HepG2 (cell line): ENCODE data around the gene UBALD1. TPM values are rescaled to one million over a fixed set of nuclear protein-coding genes. Genes with fewer than 3 reads are reported as not detected.
A peak's percentile ranks its signal among the peaks of the same experiment; 100 is the strongest.

Source experiments
- ARNT2 ChIP-seq: sonication (generic); formaldehyde crosslinking; IDR thresholded peaks from 2 replicates; pipeline ENCODE4 v1.8.0; 2022; ENCODE audit warnings: mild to moderate bottlenecking, low read depth, missing genetic modification reagents, moderate library complexity
- CERS6 ChIP-seq: sonication (generic); formaldehyde crosslinking; IDR thresholded peaks from 2 replicates; pipeline ENCODE4 v1.5.0; 2020; ENCODE audit warnings: missing genetic modification reagents
- CSRNP1 ChIP-seq: sonication (generic); formaldehyde crosslinking; IDR thresholded peaks from 2 replicates; pipeline ENCODE4 v1.8.1; 2023; ENCODE audit warnings: mild to moderate bottlenecking, missing genetic modification reagents
- FOXC1 ChIP-seq: sonication (generic); formaldehyde crosslinking; IDR thresholded peaks from 2 replicates; pipeline ENCODE4 v1.8.0; 2022; ENCODE audit warnings: mild to moderate bottlenecking, missing genetic modification reagents, borderline replicate concordance
- FOXO1 ChIP-seq: sonication (generic); formaldehyde crosslinking; IDR thresholded peaks from 2 replicates; pipeline ENCODE4 v1.4.0; 2020; ENCODE audit warnings: missing genetic modification reagents
- GMEB2 ChIP-seq: IDR thresholded peaks from 2 replicates; pipeline ENCODE4 v1.6.1; 2016; ENCODE audit warnings: missing biosample characterization, missing genetic modification reagents, low read depth
- HIVEP1 ChIP-seq: sonication (generic); formaldehyde crosslinking; IDR thresholded peaks from 2 replicates; pipeline ENCODE4 v1.4.0; 2020; ENCODE audit warnings: mild to moderate bottlenecking, missing genetic modification reagents
- NFKB2 ChIP-seq: sonication (generic); formaldehyde crosslinking; IDR thresholded peaks from 2 replicates; pipeline ENCODE4 v1.4.0; 2020; ENCODE audit warnings: missing genetic modification reagents, borderline replicate concordance
- TCF7 ChIP-seq: sonication (generic); IDR thresholded peaks from 2 replicates; pipeline ENCODE4 v1.6.1; 2016; ENCODE audit warnings: antibody characterized with exemption, low read depth
- THAP11 ChIP-seq: IDR thresholded peaks from 2 replicates; pipeline ENCODE4 v1.6.1; 2016; ENCODE audit warnings: missing biosample characterization, missing genetic modification reagents
- YY1 ChIP-seq: IDR thresholded peaks from 2 replicates; pipeline ENCODE4 v1.6.1; 2011; ENCODE audit warnings: low read length, low read depth, moderate library complexity, mild to moderate bottlenecking; ENCODE audit not compliant: insufficient read depth, insufficient replicate concordance
- ZBTB14 ChIP-seq: sonication (generic); formaldehyde crosslinking; IDR thresholded peaks from 2 replicates; pipeline ENCODE4 v1.4.0; 2020; ENCODE audit warnings: missing genetic modification reagents
- ZFP90 ChIP-seq: sonication (generic); formaldehyde crosslinking; IDR thresholded peaks from 2 replicates; pipeline ENCODE4 v1.8.0; 2022; ENCODE audit warnings: missing genetic modification reagents, mild to moderate bottlenecking, inconsistent platforms, borderline replicate concordance
- ZFP91 ChIP-seq: sonication (generic); formaldehyde crosslinking; IDR thresholded peaks from 2 replicates; pipeline ENCODE4 v1.9.0; 2022; ENCODE audit warnings: missing genetic modification reagents, mild to moderate bottlenecking, borderline replicate concordance
- ZFX ChIP-seq: sonication (generic); formaldehyde crosslinking; IDR thresholded peaks from 2 replicates; pipeline ENCODE4 v1.4.0; 2020; ENCODE audit warnings: mild to moderate bottlenecking, low read depth, missing genetic modification reagents, moderate library complexity
- ZNF484 ChIP-seq: sonication (generic); formaldehyde crosslinking; IDR thresholded peaks from 2 replicates; pipeline ENCODE4 v1.5.1; 2020; ENCODE audit warnings: mild to moderate bottlenecking, low read depth, missing genetic modification reagents, borderline replicate concordance
- ZNF597 ChIP-seq: sonication (generic); formaldehyde crosslinking; IDR thresholded peaks from 2 replicates; pipeline ENCODE4 v1.5.0; 2020; ENCODE audit warnings: missing genetic modification reagents
- ZNF777 ChIP-seq: sonication (generic); formaldehyde crosslinking; IDR thresholded peaks from 2 replicates; pipeline ENCODE4 v1.4.0; 2020; ENCODE audit warnings: missing genetic modification reagents
- ZNF782 ChIP-seq: sonication (generic); formaldehyde crosslinking; IDR thresholded peaks from 2 replicates; pipeline ENCODE4 v1.4.0; 2020; ENCODE audit warnings: missing genetic modification reagents, mild to moderate bottlenecking, borderline replicate concordance
- polyA plus RNA-seq, 8 experiments: library from polyadenylated mRNA; depleted of rRNA in 3 of 8; stranded (reverse) in 7 of 8; unstranded in 1 of 8; fragments of >200 nt; fragmentation: Illumina TruSeq in 4 of 8; extraction: Trizol in 4 of 8; gene quantifications; 2 replicates each; pipeline versions ENCODE4 v1.2.1 to v1.2.3, GENCODE V29; 2011 to 2016; ENCODE audit warnings: low read depth in 4 of 8, missing spikeins in 1 of 8, mixed read lengths in 1 of 8; ENCODE audit not compliant: insufficient read depth in 1 of 8
- total RNA-seq, 5 experiments: library from RNA; depleted of rRNA; stranded (reverse); fragments of >200 nt; fragmentation: Illumina TruSeq; extraction: Trizol; gene quantifications; 2 replicates each; pipeline ENCODE4 v1.2.3, GENCODE V29; 2016; ENCODE audit warnings: low read depth in 1 of 5

UBALD1 gene
- total and polyA plus RNA-seq, 2 of the 13 experiments (the other 11 are each of a cell fraction or from before 2014, with no cell fraction given) = 6.8 to 12.3 TPM

- peak; percentile 32; the same call in 1 of the 2 replicates for TF ChIP-seq FOXC1
- no peak for TF ChIP-seq ZNF484 (CRISPR knock-in tag)
- TF ChIP-seq ARNT2 (CRISPR knock-in tag) = no peak
- TF ChIP-seq TCF7 = no peak
- TF ChIP-seq CERS6 = 0 out of 2 replicates have a peak, but pooled peaks have one; percentile 31
- 0 out of 2 replicates have a peak, but pooled peaks have one; percentile 34 for TF ChIP-seq CSRNP1 (CRISPR knock-in tag)
- peak; percentile 74 for TF ChIP-seq HIVEP1
- 0 out of 2 replicates have a peak, but pooled peaks have one; percentile 20 for TF ChIP-seq ZNF777 (CRISPR knock-in tag)
- TF ChIP-seq FOXO1 (CRISPR knock-in tag) = peak; percentile 37; the same call in 1 of the 2 replicates
- TF ChIP-seq ZNF782 (CRISPR knock-in tag) = no peak
- no peak for TF ChIP-seq ZBTB14 (CRISPR knock-in tag)
- TF ChIP-seq ZFP91 (CRISPR knock-in tag) = peak; percentile 55; the same call in 1 of the 2 replicates
- TF ChIP-seq ZFP90 (CRISPR knock-in tag) = peak; percentile 89
- TF ChIP-seq NFKB2 (CRISPR knock-in tag) = peak; percentile 67; the same call in 1 of the 2 replicates
- peak; percentile 48 for TF ChIP-seq ZFX (CRISPR knock-in tag)
- TF ChIP-seq GMEB2 = no peak
- TF ChIP-seq ZNF597 (CRISPR knock-in tag) = no peak
- peak; percentile 31; the same call in 1 of the 2 replicates for TF ChIP-seq THAP11 (CRISPR knock-in tag)
- peak; percentile 5 for TF ChIP-seq YY1
Measured at GRCh38 chr16:4618645-4619418, 4.1 kb upstream of the UBALD1 start (continued).
